ENCODE results near the gene FARSA.
"Not testable (repeated sequence)": the region's sequence is repeated elsewhere in the genome, so short reads cannot be mapped to it uniquely, and the experiment has no call there.

The FARSA gene

DNA sequence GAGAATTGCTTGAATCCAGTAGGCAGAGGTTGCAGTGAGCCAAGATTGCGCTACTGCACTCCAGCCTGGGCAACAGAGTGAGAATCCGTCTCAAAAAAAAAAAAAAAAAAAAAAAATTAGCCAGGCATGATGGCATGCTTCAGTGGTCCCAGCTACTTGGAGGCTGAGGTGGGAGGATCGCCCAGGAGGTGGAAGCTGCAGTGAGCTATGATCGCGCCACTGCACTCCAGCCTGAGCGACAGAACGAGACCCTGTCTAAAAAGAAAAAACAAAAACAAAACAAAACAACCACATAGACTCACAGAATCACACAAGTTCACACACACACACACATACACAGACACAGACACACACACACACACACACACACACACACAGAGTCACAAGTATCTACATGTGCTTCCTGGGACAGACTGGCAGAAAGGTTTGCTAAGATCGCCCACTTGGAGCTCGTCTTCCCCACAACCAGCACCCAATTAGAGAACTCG is 43.2 kb downstream of the FARSA start:
- DNase-seq (ENCODE audit: low spot score): not testable (repeated sequence)

GRCh38 chr19:12888006-12888603 is 45.4 kb downstream of the FARSA start:
- DNase-seq (ENCODE audit: low spot score): no peak

DNA sequence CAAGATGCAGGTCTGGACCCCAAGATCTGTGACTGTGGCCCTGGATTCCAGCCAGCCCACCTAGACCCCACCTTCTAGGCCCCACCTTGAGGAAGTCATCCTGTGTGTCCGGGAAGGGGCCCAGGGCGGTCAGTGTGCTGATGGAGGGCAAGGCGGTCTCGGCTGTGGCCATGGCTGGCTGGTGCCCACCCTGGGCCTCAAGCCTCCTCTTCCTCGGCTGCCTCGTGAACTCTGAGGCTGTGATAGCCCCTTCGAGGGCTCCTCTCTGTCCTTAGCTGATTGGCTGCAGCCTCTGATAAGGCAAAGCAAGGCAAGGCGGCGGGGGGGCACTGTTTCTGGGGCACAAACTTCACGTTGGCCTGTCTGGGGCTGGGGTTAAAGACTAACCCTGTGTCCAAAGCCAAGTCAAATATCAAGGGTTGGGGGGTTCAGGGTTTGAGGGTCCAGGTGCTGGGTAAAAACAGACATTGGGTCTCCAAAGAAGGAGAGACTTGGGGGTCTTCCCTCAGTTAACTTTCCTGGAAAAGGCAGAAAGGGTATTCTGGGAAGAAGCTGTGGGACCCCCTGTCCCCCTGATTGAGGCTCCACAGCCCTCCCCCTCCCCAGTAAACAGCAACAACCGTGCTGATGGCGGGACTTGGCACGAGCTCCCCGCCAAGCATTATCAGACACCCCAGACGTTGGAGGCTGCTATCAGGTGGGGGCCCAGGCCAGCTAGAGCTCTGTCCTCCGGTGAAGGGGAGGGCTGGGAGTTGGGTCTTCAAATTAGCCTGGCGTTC is 46.4 kb downstream of the FARSA start, which contains the start of gene KLF1:
KLF1 (minus strand) TSS at position 233 of the 779 bp plus-strand sequence; CDS start at position 172, 61 bp downstream.
- no peak for DNase-seq (ENCODE audit: low spot score)

GRCh38 chr19:12886651-12886968 is 46.9 kb downstream of the FARSA start:
- no peak for DNase-seq (ENCODE audit: low spot score)

- no peak for DNase-seq (ENCODE audit: low spot score)
Measured at GRCh38 chr19:12885749-12886650, 47.5 kb downstream of the FARSA start.

DNA sequence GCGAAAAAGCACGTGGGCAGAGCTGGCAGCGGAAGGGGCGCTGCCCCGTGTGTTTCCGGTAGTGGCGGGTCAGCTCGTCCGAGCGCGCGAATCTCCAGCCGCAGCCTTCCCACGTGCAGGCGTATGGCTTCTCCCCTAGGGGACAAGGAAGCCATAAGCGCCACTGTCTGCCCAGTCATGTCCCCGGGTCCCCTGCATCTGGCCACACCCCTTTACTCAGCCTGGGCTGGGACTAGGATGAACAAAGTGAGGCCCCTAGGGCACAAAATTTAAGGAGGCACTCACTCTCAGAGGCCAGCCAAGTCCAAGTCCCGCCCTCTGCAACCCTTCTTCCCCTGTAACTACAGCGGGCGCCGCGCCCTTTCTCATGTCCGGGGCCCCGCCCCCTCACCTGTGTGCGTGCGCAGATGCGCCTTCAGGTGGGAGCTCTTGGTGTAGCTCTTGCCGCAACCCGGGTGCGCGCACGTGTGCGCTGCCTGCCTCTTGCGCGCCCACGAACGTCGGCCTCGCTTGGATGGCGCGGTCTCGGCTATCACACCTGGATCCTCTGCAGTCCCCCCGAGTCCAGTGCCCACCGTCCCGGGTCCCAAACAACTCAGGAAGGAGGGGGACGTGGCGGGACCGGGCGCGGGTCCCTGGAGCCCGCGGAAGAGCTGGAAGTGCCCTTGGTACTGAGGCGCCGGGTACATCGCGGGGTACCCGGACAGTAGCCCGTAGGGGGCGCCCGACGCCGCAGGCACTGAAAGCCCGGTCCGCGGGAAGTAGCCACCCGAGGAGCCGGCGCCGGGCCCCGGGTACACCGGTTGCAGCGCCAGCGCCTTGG is 48.4 kb downstream of the FARSA start:
- DNase-seq (ENCODE audit: low spot score): no peak

- DNase-seq (ENCODE audit: low spot score): no peak
Measured at GRCh38 chr19:12884627-12884925, 48.9 kb downstream of the FARSA start.

GRCh38 chr19:12884202-12884601 is 49.3 kb downstream of the FARSA start:
- DNase-seq (ENCODE audit: low spot score): no peak

DNA sequence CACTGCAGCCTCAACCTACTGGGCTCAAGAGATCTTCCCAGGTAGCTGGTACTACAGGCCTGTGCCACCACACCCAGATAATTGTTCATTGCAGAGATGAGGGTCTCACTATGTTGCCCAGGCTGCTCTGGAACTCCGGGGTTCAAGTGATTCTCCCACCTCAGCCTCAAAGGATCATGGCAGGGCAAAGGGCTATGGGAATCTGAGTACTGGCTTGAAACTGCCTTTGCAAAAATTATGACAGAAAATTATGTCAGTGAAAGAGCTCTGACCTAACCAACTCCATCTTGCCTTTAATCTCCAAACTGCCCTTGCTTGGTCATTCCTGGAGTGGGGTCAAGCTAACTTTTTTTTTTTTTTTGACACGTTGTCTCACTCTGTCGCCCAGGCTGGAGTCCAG is 50.9 kb downstream of the FARSA start:
- no peak for DNase-seq (ENCODE audit: low spot score)

- peak; percentile 42 for DNase-seq (ENCODE audit: low spot score)
Measured at GRCh38 chr19:12881172-12881808, 52.2 kb downstream of the FARSA start, which contains the start of gene DNASE2. DNASE2 (minus strand) TSS chr19:12881449; CDS start chr19:12881375, 74 bp downstream.

DNA sequence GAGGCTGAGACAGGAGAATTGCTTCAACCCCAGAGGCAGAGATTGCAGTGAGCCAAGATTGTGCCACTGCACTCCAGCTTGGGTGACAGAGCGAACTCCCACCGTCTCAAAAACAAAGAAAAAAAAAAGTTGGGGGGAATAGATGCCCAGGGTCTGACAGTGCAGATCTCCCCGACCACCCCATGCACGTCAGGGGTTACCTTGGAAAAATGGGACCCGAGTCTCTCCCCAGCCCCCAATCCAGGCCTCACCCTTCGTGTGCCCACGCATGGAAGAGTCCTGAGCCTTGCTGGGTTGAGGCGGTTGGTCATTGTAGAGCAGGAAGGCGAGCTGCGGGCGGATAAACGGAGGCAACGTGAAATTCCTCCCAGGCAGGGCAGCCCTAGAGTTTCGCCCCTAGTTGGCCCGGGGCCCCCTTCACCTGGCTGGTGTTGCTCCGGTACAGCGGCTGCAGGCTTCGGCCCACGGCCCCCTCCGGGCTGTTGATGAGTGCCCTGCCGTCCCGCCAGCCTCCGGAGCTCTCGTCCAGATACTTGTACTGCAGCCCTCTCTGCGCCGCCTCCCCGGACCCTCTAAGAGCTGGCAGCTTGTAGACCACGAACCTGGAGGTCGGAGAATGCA is 52.9 kb downstream of the FARSA start:
- DNase-seq (ENCODE audit: low spot score): no peak

DNA sequence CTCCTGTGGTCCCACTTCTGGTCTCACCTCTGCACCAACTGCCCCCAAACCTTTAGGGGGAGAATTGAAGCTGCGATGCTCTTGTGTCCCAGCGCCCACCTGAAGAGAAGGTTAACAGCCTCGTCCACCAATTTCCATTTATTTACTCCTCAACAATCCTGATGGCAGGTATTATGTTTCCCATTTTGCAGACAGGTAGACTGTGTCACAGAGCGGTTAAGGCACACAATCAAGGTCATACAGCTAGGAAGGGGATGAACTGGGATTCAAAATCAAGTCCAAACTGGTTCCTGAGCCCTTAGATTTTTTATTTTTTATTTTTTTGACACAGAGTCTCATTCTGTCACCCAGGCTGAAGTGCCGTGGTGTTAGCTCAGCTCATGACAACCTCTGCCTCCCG is 58.4 kb downstream of the FARSA start:
- DNase-seq (ENCODE audit: low spot score): no peak

DNA sequence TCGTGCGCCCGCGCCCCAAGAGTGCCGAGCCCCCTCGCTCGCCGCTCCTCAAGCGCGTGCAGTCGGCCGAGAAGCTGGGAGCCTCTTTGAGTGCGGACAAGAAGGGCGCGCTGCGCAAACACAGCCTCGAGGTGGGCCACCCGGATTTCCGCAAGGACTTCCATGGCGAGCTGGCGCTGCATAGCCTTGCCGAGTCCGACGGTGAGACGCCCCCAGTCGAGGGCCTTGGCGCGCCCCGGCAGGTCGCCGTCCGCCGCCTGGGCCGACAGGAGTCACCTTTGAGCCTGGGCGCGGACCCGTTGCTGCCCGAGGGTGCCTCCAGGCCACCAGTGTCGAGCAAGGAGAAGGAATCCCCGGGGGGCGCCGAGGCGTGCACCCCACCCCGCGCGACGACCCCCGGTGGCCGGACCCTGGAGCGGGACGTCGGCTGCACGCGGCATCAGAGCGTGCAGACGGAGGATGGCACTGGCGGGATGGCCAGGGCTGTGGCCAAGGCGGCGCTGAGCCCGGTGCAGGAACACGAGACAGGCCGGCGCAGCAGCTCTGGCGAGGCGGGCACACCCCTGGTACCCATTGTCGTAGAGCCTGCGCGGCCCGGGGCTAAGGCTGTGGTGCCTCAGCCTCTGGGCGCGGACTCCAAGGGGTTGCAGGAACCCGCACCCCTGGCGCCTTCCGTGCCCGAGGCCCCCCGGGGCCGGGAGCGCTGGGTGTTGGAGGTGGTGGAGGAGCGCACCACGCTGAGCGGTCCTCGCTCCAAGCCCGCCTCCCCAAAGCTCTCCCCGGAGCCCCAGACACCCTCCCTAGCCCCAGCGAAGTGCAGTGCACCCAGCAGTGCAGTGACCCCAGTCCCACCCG is 59.4 kb downstream of the FARSA start:
- no peak for DNase-seq (ENCODE audit: low spot score)

DNA sequence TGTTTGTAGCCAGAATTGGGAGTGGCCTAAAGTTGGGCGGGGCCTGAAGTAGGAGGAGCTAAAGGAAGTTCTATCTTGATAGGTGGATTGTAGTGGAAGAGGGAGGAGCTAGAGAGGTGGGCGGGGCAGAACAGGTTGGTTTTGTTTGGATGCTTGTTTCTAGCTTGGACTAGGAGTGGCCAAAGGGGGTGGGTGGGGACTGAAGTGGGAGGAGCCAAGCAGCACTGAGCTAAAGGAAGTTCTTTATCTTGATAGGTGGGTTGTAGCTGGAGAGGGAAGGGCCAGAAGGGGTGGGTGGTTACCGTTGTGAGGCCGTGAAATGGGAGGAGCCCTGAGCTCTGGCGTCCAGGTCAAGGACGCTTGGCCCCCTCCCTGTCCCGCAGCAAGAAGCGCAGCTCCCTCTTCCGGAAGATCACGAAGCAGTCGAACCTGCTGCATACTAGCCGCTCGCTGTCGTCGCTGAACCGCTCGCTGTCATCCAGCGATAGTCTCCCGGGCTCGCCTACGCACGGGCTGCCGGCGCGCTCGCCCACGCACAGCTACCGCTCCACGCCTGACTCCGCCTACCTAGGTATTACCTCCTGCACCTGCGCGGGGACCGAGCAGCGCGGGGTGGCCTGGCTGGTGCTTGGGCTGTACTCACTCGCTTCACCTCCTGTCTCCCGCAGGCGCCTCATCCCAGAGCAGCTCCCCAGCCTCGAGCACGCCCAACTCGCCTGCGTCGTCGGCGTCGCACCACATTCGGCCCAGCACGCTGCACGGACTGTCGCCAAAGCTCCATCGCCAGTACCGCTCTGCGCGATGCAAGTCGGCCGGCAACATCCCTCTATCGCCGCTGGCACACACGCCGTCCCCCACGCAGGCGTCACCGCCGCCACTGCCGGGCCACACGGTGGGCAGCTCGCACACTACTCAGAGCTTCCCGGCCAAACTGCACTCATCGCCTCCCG is 60.3 kb downstream of the FARSA start:
- DNase-seq (ENCODE audit: low spot score): peak; percentile 38
